Brain pericyte (primary cell): ENCODE measurements around the gene PGBD4.

ENCODE experiments used
- DNase-seq: peaks from one replicate; pipeline ENCODE4 v3.0.0-alpha.2; 2012; ENCODE audit warnings: low read depth, low spot score

Gene PGBD4

GRCh38 chr15:34101366-34102174 is at the start of gene PGBD4, which contains the start of gene EMC7:
PGBD4 (plus strand) TSS chr15:34102083; CDS start chr15:34102532, 449 bp downstream.
EMC7 (minus strand) TSS chr15:34101862; CDS start chr15:34101839, 23 bp downstream.
- peak; percentile 98 for DNase-seq

GRCh38 chr15:34054081-34054707 is 47.7 kb upstream of the PGBD4 start:
- no peak for DNase-seq

GRCh38 chr15:34055868-34056595 is 45.9 kb upstream of the PGBD4 start:
- no peak for DNase-seq

GRCh38 chr15:34056911-34057310 is 45.0 kb upstream of the PGBD4 start:
- DNase-seq: no peak

- DNase-seq: no peak
Measured at GRCh38 chr15:34059476-34059875, 42.4 kb upstream of the PGBD4 start.

- DNase-seq: no peak
Measured at GRCh38 chr15:34059946-34060345, 41.9 kb upstream of the PGBD4 start.

- no peak for DNase-seq
Measured at GRCh38 chr15:34064438-34064837, 37.4 kb upstream of the PGBD4 start.

- no peak for DNase-seq
Measured at GRCh38 chr15:34065261-34065660, 36.6 kb upstream of the PGBD4 start.

- no peak for DNase-seq
Measured at GRCh38 chr15:34065941-34066340, 35.9 kb upstream of the PGBD4 start.

GRCh38 chr15:34070003-34070402 is 31.9 kb upstream of the PGBD4 start:
- no peak for DNase-seq

GRCh38 chr15:34076785-34077184 is 25.1 kb upstream of the PGBD4 start:
- no peak for DNase-seq

- DNase-seq: no peak
Measured at GRCh38 chr15:34078900-34079299, 23.0 kb upstream of the PGBD4 start.

GRCh38 chr15:34079904-34080303 is 22.0 kb upstream of the PGBD4 start:
- DNase-seq: no peak

GRCh38 chr15:34084086-34084485 is 17.8 kb upstream of the PGBD4 start:
- DNase-seq: no peak

GRCh38 chr15:34085746-34086145 is 16.1 kb upstream of the PGBD4 start:
- DNase-seq: no peak

GRCh38 chr15:34099914-34100313 is 2.0 kb upstream of the PGBD4 start:
- no peak for DNase-seq

GRCh38 chr15:34102175-34102925 is 467 bp downstream of the PGBD4 start:
- DNase-seq: no peak

- DNase-seq: no peak
Measured at GRCh38 chr15:34106423-34106822, 4.5 kb downstream of the PGBD4 start.

- DNase-seq: no peak
Measured at GRCh38 chr15:34107315-34107714, 5.4 kb downstream of the PGBD4 start.

- DNase-seq: no peak
Measured at GRCh38 chr15:34109797-34110663, 8.1 kb downstream of the PGBD4 start.

- DNase-seq: no peak
Measured at GRCh38 chr15:34111488-34111887, 9.6 kb downstream of the PGBD4 start.
